NCI-H1417 treated with DMSO at 0.1 percent for 48 hours (cell line): ENCODE data around the gene TNS3.

ENCODE experiments used
- DNase-seq: peaks from one replicate; lab custom pipeline; 2025; lab: John Stamatoyannopoulos, UW

The TNS3 gene

GRCh38 chr7:47405921-47406800 is 175.8 kb downstream of the TNS3 start:
- no peak for DNase-seq

DNA sequence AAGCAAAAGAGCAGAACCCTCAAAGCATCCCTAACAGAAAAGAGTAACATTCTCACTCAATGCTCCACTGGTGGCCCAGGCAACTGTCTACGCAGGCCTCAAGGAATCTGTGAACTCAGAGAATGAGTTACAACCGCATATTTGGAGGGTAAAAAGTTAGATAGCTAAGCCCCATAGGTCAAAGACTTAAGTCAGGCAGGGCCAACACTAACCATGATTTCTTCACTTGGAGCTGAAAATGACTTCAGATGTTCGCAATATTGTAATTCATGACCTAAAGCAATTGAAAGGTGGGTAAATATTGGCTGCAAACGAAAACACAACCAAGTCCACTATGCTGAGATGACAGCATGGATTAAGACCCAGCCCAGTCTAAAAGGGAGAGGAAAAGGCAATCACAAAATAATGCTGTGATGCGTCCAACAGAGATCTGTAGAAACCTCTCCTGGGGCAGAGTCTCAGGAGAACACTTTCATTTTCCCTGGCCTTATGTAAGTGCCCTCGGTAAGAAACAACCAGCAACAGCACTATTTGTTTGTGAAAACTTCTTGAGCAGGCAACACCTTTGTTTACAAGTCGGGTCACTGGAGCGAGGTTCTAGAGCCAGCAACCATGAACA is 176.5 kb downstream of the TNS3 start:
- DNase-seq, result no peak

DNA sequence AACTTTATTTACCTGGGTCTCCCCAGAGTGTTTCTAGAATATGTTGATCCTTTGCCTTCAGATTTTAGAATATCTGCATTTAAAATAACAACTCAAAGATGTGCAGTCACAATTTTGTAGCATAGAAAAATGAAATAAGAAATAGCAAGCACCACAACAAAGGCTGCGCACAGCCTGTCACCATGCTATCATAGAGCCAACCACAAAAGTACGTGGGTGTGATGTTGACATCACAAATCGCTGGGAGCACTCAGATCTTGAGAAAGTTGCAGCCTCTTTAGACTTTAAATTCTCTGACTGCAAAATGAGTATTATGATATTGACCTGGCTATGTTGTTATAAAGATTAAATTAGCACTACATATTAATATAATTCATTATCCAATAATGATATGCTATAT is 177.9 kb downstream of the TNS3 start:
- no peak for DNase-seq

- no peak for DNase-seq
Observed at GRCh38 chr7:47402941-47403866, 178.7 kb downstream of the TNS3 start.

DNA sequence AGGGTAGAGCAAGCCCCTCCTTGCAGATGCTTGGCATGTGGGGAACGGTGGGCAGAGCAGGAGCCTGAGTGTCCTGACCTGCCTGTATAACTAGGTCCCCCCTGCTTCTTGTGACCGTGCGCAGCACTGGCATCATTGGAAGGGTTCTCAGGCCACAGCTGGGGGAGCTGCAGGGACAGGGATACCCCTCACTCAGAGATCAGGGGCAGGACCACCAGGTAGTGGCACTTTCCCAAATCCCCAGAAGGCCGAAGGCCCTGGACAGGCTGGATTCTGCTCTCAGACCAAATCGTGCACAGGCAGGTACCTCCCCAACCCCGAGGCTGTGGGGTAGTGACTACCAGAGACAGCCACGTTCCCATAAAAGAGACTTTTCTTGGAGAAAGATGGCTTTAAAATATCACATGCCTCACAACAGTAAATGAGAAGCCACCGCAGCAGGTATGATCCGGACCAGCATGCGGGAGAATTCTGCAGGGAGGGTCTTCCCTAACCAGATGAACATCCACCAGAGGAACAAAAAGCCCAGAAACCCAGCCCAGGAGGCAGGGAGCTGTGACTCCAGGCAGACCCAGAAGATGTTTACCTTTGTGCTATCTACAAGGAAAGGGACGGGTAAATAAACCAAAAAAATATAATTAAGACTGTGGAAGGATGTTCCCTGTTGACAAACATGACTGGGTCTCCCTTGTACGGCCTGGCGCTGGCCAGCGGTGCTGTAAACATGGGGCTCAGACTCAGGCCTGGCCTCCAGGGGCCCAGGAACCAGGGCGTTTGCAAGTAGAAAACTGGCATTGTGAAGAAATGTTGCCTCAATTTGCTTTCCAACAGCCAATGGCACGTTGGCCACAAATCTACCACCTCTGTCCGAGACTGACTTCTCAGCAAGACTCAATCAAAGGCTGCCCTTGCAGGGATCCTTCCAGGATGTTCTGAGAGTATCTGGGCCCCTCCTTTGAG is 180.0 kb downstream of the TNS3 start:
- DNase-seq, result no peak

- no peak for DNase-seq
Observed at GRCh38 chr7:47400741-47401206, 181.1 kb downstream of the TNS3 start.

GRCh38 chr7:47400001-47400400 is 181.9 kb downstream of the TNS3 start:
- DNase-seq, result no peak

GRCh38 chr7:47394751-47395252 is 187.1 kb downstream of the TNS3 start:
- DNase-seq, result no peak

DNA sequence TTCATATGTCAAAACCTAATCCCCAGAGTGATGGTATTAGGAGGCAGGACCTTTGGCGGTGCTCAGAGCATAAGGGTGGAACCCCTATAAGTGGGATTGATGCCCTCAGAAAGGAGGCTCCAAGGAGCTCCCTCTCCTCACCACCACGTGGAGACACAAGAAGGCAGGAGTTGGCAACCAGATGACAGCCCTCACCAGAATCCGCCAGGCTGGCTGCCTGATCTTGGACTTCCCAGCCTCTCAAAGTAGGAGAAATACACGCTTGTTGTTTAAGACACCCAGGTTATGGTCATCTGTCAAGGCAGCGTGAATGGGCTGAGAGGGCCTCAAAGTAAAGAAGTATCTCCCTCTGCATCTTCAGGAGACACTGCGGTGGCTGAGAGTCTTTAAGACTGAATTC is 187.7 kb downstream of the TNS3 start:
- DNase-seq, result no peak

- DNase-seq, result no peak
Observed at GRCh38 chr7:47393406-47393805, 188.5 kb downstream of the TNS3 start.

GRCh38 chr7:47392241-47392759 is 189.6 kb downstream of the TNS3 start:
- no peak for DNase-seq

GRCh38 chr7:47391726-47392125 is 190.2 kb downstream of the TNS3 start:
- no peak for DNase-seq

DNA sequence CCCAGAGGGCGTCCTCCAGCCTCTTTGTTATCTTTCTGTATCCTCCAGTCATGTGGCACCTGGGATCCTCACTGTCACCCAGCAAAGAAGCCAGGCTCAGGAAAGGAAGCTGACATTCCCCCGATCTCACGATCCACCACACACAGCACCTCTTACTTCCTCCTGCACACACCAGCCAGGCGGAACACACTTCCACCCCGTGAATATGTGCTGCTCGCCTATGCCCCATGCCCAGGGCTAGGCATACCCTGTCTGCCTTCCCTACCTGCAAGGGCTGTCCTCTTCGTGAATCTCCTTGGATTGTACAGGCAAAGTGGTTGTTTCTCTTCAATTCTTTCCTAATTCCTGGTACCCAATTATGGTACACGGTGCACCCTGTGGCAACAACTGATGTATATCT is 191.0 kb downstream of the TNS3 start:
- DNase-seq, result no peak

- DNase-seq, result no peak
Observed at GRCh38 chr7:47389923-47390630, 191.8 kb downstream of the TNS3 start.

GRCh38 chr7:47389171-47389922 is 192.6 kb downstream of the TNS3 start:
- no peak for DNase-seq

GRCh38 chr7:47387506-47387905 is 194.4 kb downstream of the TNS3 start:
- DNase-seq, result no peak

DNA sequence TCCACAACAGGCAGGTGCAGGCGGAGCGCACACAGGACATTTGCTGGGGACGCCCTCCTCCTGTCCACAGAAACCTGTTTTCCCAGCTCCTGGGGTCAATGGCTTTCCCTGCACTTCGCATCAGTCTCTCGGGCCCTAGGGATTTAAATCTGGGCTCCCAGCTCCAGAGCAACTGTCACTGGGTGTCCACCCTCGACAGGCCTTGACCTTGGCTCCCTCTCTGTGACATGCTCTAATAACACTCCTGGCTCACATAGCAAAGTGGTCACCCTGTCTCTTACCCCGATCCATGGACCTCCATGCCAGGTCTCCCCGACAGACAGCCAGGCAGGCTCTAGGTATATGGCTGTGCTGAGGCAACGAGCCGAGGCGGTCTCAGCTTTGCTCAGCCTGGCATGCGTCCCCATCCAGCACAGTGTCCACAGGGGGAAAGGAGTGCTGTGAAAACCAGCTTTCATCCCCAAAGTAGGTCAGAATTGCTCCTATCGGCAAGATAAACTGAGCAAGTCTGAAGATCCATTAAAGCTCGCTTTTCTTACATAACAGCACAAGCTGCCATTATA is 195.6 kb downstream of the TNS3 start:
- no peak for DNase-seq

DNA sequence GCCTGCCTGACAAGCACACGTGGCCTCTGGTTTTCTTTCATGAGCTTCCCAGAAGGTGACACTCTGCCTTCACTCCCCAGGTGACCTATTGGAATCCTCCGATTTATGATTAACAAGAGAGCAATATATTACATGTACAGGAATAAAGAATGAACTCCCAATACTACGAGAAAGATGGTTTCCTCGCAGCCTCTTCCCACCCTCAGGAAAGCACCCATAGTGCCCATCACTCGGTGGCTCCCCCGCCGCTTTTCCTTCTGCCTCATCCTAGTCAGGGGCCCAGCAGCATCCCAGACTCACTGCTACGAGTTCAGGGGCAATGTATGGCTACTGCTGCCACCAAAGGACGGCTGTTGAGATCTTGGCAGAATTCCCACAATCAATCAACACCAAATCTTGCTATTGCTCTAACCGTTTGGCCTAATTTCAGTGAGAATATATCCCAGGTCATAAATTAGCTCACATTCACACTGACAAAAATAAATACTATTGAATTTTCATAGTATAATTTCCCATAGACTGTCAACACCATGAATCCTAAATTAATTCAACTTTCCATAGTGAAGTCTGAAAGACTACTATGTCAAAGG is 196.3 kb downstream of the TNS3 start:
- no peak for DNase-seq
